ENCODE measurements around the gene CEMP1.

DNA sequence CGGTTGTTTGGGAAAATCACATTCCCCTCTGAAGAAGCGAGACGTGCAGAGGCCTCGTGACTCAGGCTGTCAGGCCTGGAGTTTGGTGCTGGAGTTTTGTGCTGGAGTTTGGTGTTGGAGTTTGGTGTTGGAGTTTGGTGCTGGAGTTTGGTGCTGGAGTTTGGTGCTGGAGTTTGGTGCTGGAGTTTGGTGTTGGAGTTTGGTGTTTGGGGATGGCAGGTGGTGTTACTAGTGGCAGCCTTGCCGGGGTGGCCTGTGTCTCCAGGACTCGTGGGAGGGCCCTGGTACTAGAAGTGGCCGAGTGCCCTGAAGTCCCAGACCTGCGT is 43.7 kb downstream of the CEMP1 start:
- no peak for TF ChIP-seq POLR2AphosphoS5 (IDR thresholded peaks at IDR 0.05; ENCODE audit: low read depth, low read length)
- no peak for TF ChIP-seq TAF1 (IDR thresholded peaks at IDR 0.05; ENCODE audit: borderline replicate concordance, low read depth, low read length)
- no peak for TF ChIP-seq POLR2A (IDR thresholded peaks at IDR 0.05; ENCODE audit: low read depth, low read length)
